GM10248 (cell line): ENCODE data around the gene PATL2.
"Not testable (repeated sequence)": the region's sequence is repeated elsewhere in the genome, so short reads cannot be mapped to it uniquely, and the experiment has no call there.

Experiments
- CTCF ChIA-PET: fragments of 300-600 bp; sonication (Branson Sonifier 250); formaldehyde crosslinking; extraction: SDS; loops from one replicate; lab custom pipeline; 2021; ENCODE audit warnings: antibody characterized with exemption; lab: Yijun Ruan, JAX
- POLR2A ChIA-PET: fragments of 350-650 bp; sonication (Branson Sonifier 250); formaldehyde crosslinking; extraction: SDS; loops from one replicate; lab custom pipeline; 2020; ENCODE audit warnings: antibody characterized with exemption; lab: Yijun Ruan, JAX
- DNase-seq: peaks from one replicate; pipeline ENCODE4 v3.0.0; 2012; ENCODE audit errors: extremely low spot score
- TF ChIP-seq, protein P1 (sequence below): IDR thresholded peaks from 2 replicates; pipeline ENCODE4 v1.5.1; 2012; ENCODE audit warnings: mild to moderate bottlenecking, low read depth; ENCODE audit errors: extremely low read depth, missing control alignments, control extremely low read depth

The PATL2 gene

DNA sequence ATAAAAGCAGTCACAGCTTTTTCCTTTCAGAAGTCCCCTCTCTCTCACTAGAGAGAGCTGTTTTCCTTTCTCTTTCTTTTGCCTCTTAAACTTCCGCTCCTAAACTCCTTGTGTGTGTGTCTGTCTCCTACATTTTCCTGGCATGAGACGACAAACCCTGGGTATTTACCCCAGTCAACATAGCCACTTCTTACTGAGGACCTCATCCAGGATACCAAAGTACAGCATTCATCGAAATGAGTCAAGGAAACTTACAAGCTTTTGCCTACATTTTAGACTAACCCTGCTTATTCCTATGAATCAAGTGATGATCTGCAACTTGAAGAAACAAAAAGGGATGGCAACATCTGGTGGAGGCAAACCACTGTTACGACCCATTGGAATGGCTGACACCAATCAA lies 16.7 kb downstream of the PATL2 start:
- DNase-seq = no peak
- TF ChIP-seq, protein P1, sequence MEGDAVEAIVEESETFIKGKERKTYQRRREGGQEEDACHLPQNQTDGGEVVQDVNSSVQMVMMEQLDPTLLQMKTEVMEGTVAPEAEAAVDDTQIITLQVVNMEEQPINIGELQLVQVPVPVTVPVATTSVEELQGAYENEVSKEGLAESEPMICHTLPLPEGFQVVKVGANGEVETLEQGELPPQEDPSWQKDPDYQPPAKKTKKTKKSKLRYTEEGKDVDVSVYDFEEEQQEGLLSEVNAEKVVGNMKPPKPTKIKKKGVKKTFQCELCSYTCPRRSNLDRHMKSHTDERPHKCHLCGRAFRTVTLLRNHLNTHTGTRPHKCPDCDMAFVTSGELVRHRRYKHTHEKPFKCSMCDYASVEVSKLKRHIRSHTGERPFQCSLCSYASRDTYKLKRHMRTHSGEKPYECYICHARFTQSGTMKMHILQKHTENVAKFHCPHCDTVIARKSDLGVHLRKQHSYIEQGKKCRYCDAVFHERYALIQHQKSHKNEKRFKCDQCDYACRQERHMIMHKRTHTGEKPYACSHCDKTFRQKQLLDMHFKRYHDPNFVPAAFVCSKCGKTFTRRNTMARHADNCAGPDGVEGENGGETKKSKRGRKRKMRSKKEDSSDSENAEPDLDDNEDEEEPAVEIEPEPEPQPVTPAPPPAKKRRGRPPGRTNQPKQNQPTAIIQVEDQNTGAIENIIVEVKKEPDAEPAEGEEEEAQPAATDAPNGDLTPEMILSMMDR = no peak
- POLR2A ChIA-PET = interaction anchor here (0.8 kb wide), 1 partner anchor 17 kb away, joined by 3 read pairs; the partner anchor contains the start of genes B2M and PATL2
- CTCF ChIA-PET = interaction anchor here (1.3 kb wide), 1 partner anchor 12 kb away, joined by 7 read pairs; no protein-coding TSS in a partner anchor

GRCh38 chr15:44692659-44693058 lies 18.5 kb downstream of the PATL2 start:
- POLR2A ChIA-PET = interaction anchor here (1.5 kb wide), 1 partner anchor 18 kb away, joined by 3 read pairs; the partner anchor contains the start of genes B2M and PATL2
- TF ChIP-seq, protein P1 = no peak
- CTCF ChIA-PET = interaction anchor here (0.7 to 1.8 kb wide), 6 partner anchors 10 to 54 kb away, joined by 3 to 6 read pairs (median 4); no protein-coding TSS in a partner anchor
- DNase-seq = no peak

GRCh38 chr15:44690245-44690644 lies 20.9 kb downstream of the PATL2 start:
- ChIA-PET POLR2A (interaction anchor here (0.6 to 0.7 kb wide), 2 partner anchors 9 to 16 kb away, joined by 3 to 4 read pairs; no protein-coding TSS in a partner anchor), CTCF (interaction anchor here (0.7 to 1.9 kb wide), 5 partner anchors 13 to 27 kb away, joined by 3 to 8 read pairs (median 4); partner anchors contain the start of gene SPG11)
- not testable (repeated sequence) for DNase-seq

DNA sequence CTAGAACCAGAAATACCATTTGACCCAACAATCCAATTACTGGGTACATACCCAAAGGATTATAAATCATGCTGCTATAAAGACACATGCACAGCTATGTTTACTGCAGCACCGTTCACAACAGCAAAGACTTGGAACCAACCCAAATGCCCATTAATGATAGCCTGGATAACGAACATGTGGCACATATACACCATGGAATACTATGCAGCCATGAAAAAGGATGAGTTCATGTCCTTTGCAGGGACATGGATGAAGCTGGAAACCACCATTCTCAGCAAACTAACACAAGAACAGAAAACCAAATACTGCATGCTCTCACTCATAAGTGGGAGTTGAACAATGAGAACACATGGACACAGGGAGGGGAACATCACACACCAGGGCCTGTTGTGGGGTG lies 21.8 kb downstream of the PATL2 start:
- DNase-seq, POLR2A ChIA-PET: not testable (repeated sequence)
- CTCF ChIA-PET = interaction anchor here (0.9 to 1.9 kb wide), 2 partner anchors 8 to 23 kb away, joined by 3 to 5 read pairs; no protein-coding TSS in a partner anchor

DNA sequence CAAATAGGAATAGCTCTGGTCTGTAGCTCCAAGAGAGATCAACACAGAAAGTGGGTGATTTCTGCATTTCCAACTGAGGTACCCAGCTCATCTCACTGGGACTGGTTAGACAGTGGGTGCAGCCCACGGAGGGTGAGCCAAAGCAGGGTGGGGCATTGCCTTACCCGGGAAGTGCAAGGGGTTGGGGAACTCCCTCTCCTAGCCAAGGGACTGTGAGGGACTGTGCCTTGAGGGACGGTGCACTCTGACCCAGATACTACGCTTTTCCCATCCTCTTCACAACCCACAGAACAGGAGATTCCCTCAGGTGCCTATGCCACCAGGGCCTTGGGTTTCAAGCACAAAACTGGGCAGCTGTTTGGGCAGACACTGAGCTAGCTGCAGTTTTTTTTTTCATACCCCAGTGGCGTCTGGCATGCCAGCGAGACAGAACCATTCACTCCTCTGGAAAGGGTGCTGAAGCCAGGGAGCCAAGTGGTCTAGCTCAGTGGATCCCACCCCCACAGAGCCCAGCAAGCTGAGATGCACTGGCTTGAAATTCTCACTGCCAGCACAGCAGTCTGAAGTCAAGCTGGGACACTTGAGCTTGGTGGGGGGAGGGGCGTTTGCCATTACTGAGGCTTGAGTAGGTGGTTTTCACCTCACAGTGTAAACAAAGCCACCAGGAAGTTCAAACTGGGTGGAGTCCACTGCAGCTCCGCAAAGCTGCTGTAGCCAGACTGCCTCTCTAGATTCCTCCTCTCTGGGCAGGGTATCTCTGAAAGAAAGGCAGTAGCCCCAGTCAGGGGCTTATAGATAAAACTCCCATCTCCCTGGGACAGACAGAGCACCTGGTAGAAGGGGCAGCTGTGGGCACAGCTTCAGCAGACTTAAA lies 28.1 kb downstream of the PATL2 start:
- ChIA-PET POLR2A (interaction anchor here (0.7 to 2.2 kb wide), 3 partner anchors 20 to 44 kb away, joined by 3 to 10 read pairs (median 4); partner anchors contain the start of genes B2M, PATL2 and SPG11), CTCF (interaction anchor here (1.1 to 4.1 kb wide), 10 partner anchors 8 to 55 kb away, joined by 3 to 17 read pairs (median 6); partner anchors contain the start of genes B2M, PATL2 and SPG11)
- DNase-seq = not testable (repeated sequence)

GRCh38 chr15:44682211-44682610 lies 28.9 kb downstream of the PATL2 start:
- TF ChIP-seq, protein P1 = no peak
- CTCF ChIA-PET = interaction anchor here (1.1 to 4.1 kb wide), 8 partner anchors 10 to 56 kb away, joined by 3 to 17 read pairs (median 7); partner anchors contain the start of genes B2M, PATL2 and SPG11
- peak; percentile 5 for DNase-seq
- POLR2A ChIA-PET = interaction anchor here (1.0 to 2.2 kb wide), 2 partner anchors 19 to 29 kb away, joined by 3 to 10 read pairs; partner anchors contain the start of genes B2M, PATL2 and SPG11

DNA sequence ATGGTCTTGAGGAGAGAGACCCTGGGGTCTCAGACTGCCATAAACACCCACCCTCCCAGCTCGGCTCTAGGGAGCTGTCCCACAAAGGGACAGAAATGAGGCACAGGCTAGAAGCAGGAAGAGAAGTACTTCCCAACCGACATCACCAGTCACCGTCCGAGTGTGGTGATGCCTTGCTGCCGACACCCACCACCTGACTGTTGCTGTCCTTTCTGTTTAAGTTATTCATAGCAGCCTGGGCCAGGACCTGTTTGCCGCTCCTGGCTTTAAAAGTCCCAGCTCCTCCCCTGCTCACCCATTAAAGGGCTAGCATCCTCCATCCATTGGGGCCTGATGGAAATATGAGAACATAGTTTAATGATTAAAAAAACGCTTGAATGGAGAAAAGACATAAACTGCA lies 34.4 kb downstream of the PATL2 start:
- no peak for DNase-seq
- TF ChIP-seq, protein P1 = no peak
- POLR2A ChIA-PET = interaction anchor here (1.0 kb wide), 1 partner anchor 36 kb away, joined by 9 read pairs; no protein-coding TSS in a partner anchor
- CTCF ChIA-PET = interaction anchor here (1.1 to 3.0 kb wide), 5 partner anchors 10 to 34 kb away, joined by 3 to 28 read pairs (median 7); partner anchors contain the start of genes B2M, PATL2 and SPG11

DNA sequence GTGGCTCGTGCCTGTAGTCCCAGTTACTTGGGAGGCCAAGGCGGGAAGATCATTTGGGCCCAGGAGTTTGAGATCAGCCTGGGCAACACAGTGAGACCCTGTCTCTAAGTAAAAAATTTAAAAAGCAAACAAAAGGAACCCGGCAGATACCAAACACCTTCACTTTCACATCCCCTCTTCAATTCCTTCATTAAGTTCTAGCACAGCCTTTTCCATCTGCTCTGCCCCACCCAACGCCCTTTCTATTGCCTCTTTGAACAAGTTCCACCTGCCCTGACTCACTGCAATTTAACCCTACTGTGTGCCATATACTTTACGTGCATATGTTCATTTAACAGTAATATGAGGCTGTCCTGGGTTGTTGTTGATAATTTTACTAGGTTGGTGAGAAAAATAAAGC lies 35.2 kb downstream of the PATL2 start:
- ChIA-PET POLR2A (no interaction called here), CTCF (interaction anchor here (1.8 to 4.5 kb wide), 3 partner anchors 8 to 12 kb away, joined by 8 to 38 read pairs (median 28); partner anchors contain the start of gene SPG11)
- no peak for DNase-seq
- TF ChIP-seq, protein P1 = no peak
